Heart left ventricle (tissue), 16 donors: ENCODE data around the gene PCGF3. TPM values are rescaled to one million over a fixed set of nuclear protein-coding genes. Genes with fewer than 3 reads are reported as not detected.
"Not testable (repeated sequence)": the region's sequence is repeated elsewhere in the genome, so short reads cannot be mapped to it uniquely, and the experiment has no call there.

Experiments
- ATAC-seq, 4 donors: fragments of 200-7000 bp; cut with Tn5 transposase; one replicate each; pipeline ENCODE4 v1.9.1; 2020 to 2022; ENCODE audit warnings: moderate library complexity in 4 of 4, mild to moderate bottlenecking in 3 of 4, moderate number of reproducible peaks in 1 of 4
- DNase-seq, 5 donors: peaks; one replicate each; pipeline ENCODE4 v3.0.0-alpha.2; 2020
- H3K27ac ChIP-seq, 12 donors: fragments of 200-600 bp; sonication (generic) in 4 of 12; one replicate each; pipeline versions ENCODE4 v1.5.0 to v1.8.0; 2016 to 2022; ENCODE audit warnings: mild to moderate bottlenecking in 2 of 12
- H3K27me3 ChIP-seq, 9 donors: fragments of 200-600 bp; sonication (generic) in 2 of 9; one replicate each; pipeline versions ENCODE4 v1.5.1 to v1.8.0; 2016 to 2022; ENCODE audit warnings: mild to moderate bottlenecking in 3 of 9
- H3K36me3 ChIP-seq, 9 donors: fragments of 200-600 bp; sonication (generic) in 2 of 9; one replicate each; pipeline versions ENCODE4 v1.5.0 to v1.8.0; 2018 to 2022; ENCODE audit warnings: mild to moderate bottlenecking in 2 of 9
- H3K4me1 ChIP-seq, 12 donors: fragments of 200-600 bp; sonication (generic) in 4 of 12; one replicate each; pipeline versions ENCODE4 v1.5.0 to v1.8.0; 2016 to 2022; ENCODE audit warnings: mild to moderate bottlenecking in 3 of 12
- H3K4me3 ChIP-seq, 12 donors: fragments of 200-600 bp; sonication (generic) in 4 of 12; one replicate each; pipeline versions ENCODE4 v1.5.0 to v1.8.0; 2017 to 2022; ENCODE audit warnings: mild to moderate bottlenecking in 9 of 12, moderate library complexity in 4 of 12
- H3K9me3 ChIP-seq, 12 donors: fragments of 200-600 bp; sonication (generic) in 4 of 12; one replicate each; pipeline versions ENCODE4 v1.5.0 to v1.8.0; 2016 to 2022; ENCODE audit warnings: mild to moderate bottlenecking in 1 of 12
- CTCF ChIP-seq, 12 donors: fragments of 200-600 bp; sonication (generic) in 4 of 12; IDR thresholded peaks; one replicate each; pipeline versions ENCODE4 v1.5.0 to v1.8.0; 2018 to 2022; ENCODE audit warnings: antibody characterized with exemption in 12 of 12, mild to moderate bottlenecking in 5 of 12
- POLR2A ChIP-seq, 2 donors: fragments of 450-650 bp; IDR thresholded peaks; one replicate each; pipeline ENCODE4 v1.6.1; 2017; ENCODE audit warnings: antibody characterized with exemption in 2 of 2, mild to moderate bottlenecking in 2 of 2, moderate library complexity in 2 of 2
- WGBS, 4 donors: extraction: QIAGEN DNeasy Blood & Tissue Kit in 2 of 4; methylation state at CpG; one replicate each; pipeline versions ENCODE4 v1.1.5 to v1.1.7; 2013 to 2018; 5-methylcytosine and 5-hydroxymethylcytosine counted together
- intact Hi-C, 10 donors: fragments of 100-400 bp; cut with DNase I; formaldehyde crosslinking; loops; one replicate each; pipeline versions ENCODE4 v1.11.1 to v1.14.2; 2022
- polyA plus RNA-seq, 2 donors: library from polyadenylated mRNA; stranded (reverse); fragments of 200-250 nt; gene quantifications; one replicate each; pipeline ENCODE4 v1.2.3, GENCODE V29; 2013
- total RNA-seq, 9 donors: library from RNA; depleted of rRNA in 2 of 9; stranded (reverse); fragments of >200 nt in 2 of 9; fragmentation: NEBNext Ultra II Directional in 3 of 9; extraction: Animal tissue kit (Norgen Biotek cat#: 25700) in 3 of 9; gene quantifications; one replicate each; pipeline versions ENCODE4 v1.1.0 to v1.2.4, GENCODE V29; 2016 to 2023
- donor health status: ischemic (EF 13 %, LVEDD 7.1; RV severe dilation, severe dysfunction).
- donor health status: healthy with polysubstance abuse.
- donor health status: DM: no; HTN: yes; CAD: no.
- donor health status: DM: no; HTN: no; CAD: no.
- donor health status: ischemic (EF 25% LVEDD 6.9; RV normal size, moderate dysfunction).
- donor health status: ischemic (EF 25% LVEDD 5.7; RV mildly dilated, moderate dysfunction).
- donor health status: healthy.
- donor health status: DM: yes; HTN: yes; CAD: no.
- donor health status: ischemic (EF 35%, LVEDD 5.7; RV mildly dilated, moderate dysfunction).
- donor health status: nonischemic (EF 11% LVEDD 7.7; RV severe dilation, severe dysfunction).
- donor health status: DM: yes; HTN: yes; CAD: no.
- donor health status: PGD.
- donor health status: ischemic (EF 29% LVEDD 5.4; RV normal size, mild dysfunction).
- donor health status: nonischemic (EF 23%, LVEDD 6.1; RV moderate dilation, normal function).

PCGF3 gene
- total and polyA plus RNA-seq, 11 donors = 16.2 to 45.7 (median 22.5) TPM

DNA sequence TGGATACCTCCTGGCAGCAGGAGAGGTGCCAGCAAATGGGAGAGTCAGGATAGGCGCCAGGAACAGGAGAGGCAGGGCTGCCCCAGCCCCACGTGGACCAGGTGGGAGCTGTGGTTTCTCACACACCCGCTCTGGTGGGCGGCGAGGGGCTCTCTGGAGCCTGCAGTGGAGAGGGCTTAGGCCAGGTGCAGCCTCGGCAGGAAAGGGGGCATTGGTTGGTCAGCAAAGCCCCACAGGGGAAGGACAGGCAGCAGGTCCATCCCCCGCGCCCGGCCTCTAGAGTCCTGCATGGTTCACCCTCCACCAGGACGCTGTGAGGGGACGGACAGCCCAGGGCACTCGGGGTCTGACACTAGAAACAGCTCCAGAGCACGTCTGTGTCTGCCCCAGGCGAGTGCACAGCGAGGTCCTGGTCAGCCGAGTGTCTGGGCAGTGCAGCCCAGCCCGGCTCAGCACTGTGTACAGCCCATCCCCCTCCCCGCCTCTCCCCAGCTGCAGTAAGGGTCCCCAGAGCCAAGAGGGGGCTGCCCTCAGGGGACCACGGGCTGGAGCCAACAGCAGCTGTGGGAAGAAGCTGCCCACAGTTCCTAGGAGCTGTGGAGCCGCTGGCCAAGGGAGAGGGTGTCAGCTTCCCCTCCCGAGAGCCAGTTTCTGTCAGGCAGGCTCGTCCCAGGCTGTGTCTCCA, 39.7 kb upstream of the PCGF3 start:
- Histone ChIP-seq H3K9me3 (no peaks in the 10 kb centered on the region), H3K27me3 (peaks cover 0 to 16% (median 0%) of the 10 kb centered on the region in 9 donors), H3K4me1 (peaks cover 0 to 15% (median 3%) of the 10 kb centered on the region in 12 donors), H3K27ac (no peak overlapping the region), H3K36me3 (peaks cover 0 to 7% (median 4%) of the 10 kb centered on the region in 9 donors), H3K4me3 (no peak overlapping the region)
- intact Hi-C loops = no loop called here
- DNase-seq (peak in 2 of 5 donors; percentile 22 to 25), ATAC-seq (peak in 1 of 4 donors; percentile 12)
- TF ChIP-seq CTCF (IDR thresholded peaks at IDR 0.05) (no peak), POLR2A (IDR thresholded peaks at IDR 0.05) (no peak)
- 59 to 65% (median 61%) methylated on average over 12 to 22 of the region's 22 CpGs; no CpG with 5 or more reads in 1 of the 4 donors for WGBS, 4 donors

DNA sequence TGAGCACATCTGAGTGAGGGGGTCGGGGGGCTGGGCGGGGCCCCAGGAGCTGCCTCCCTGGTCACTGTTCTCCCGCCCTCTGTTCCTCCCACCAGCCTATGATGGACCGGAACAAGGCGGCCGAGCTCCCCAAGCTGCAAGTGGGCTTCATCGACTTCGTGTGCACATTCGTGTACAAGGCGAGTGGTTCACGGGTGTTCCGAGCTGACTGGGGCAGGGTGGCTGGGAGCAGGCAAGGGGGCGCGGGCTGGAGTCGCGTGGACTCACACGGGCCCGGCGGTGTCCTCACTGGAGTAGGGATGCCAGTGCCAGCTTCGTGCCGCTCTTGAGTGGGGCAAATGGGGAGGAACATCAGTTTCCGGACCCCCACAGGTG, 39.2 kb upstream of the PCGF3 start:
- peak in 2 of 5 donors; percentile 27 to 55 for DNase-seq
- TF ChIP-seq POLR2A (IDR thresholded peaks at IDR 0.05) (no peak), CTCF (IDR thresholded peaks at IDR 0.05) (no peak)

DNA sequence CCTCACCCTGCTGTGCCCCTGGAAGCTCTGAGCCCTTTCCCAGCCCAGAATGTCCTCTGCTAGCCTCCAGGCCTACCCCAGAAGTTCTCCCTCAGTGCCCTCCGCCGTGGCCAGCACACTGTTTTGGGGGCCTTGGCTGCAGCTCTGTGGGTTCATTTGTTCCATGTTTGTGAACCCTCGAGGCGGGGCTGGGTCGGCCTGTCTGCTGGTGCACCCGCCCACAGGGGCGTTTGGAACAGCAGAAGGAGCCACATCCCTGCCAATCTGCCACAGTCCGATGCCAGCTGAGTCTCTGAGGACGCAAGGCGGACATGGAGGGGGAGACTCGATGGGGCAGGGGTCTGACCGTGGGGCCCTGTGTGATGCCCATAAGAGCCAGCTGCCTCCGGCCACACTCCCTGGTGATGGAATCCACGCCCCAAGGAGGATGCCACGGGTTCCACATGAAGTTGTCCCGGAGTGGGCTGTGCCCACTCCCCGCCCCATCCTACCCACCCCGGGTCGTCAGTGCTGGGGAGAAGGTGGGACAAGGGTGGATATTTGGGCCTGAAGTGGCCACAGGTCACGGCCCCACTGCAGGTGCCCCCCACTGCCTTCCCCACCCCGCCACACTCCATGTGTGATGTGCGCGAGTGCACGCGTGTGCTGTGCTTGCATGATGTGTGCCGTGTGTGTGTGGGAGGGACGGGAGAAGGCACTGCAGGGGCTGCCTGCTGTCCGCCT, 38.6 kb upstream of the PCGF3 start:
- H3K27me3 ChIP-seq = peaks cover 0 to 16% (median 0%) of the 10 kb centered on the region in 9 donors
- DNase-seq (peak in 3 of 5 donors; percentile 23 to 51 (median 30)), ATAC-seq (no peak)
- H3K36me3 ChIP-seq = peaks cover 0 to 18% (median 15%) of the 10 kb centered on the region in 9 donors
- H3K4me1 ChIP-seq = peaks cover 0 to 15% (median 3%) of the 10 kb centered on the region in 12 donors
- no peak overlapping the region for H3K27ac ChIP-seq
- TF ChIP-seq POLR2A (IDR thresholded peaks at IDR 0.05) (no peak), CTCF (IDR thresholded peaks at IDR 0.05) (no peak)
- no peak overlapping the region for H3K4me3 ChIP-seq
- intact Hi-C loops = no loop called here
- 82 to 89% (median 87%) methylated on average over 13 to 28 of the region's 28 CpGs for WGBS, 4 donors
- H3K9me3 ChIP-seq = no peaks in the 10 kb centered on the region

More for the DNA sequence above, 39.2 kb upstream of the PCGF3 start:
- Histone ChIP-seq H3K9me3 (no peaks in the 10 kb centered on the region), H3K27ac (no peak overlapping the region), H3K4me3 (no peak overlapping the region), H3K27me3 (peaks cover 0 to 16% (median 0%) of the 10 kb centered on the region in 9 donors), H3K4me1 (peaks cover 0 to 15% (median 3%) of the 10 kb centered on the region in 12 donors), H3K36me3 (peaks cover 0 to 13% (median 9%) of the 10 kb centered on the region in 9 donors)
- ATAC-seq = no peak
- WGBS, 4 donors = 78 to 85% (median 82%) methylated on average over 8 to 22 of the region's 22 CpGs
- intact Hi-C loops = no loop called here

- Histone ChIP-seq H3K27me3 (peaks cover 0 to 16% (median 0%) of the 10 kb centered on the region in 9 donors), H3K9me3 (no peaks in the 10 kb centered on the region), H3K36me3 (peaks cover 0 to 24% (median 20%) of the 10 kb centered on the region in 9 donors), H3K27ac (no peak overlapping the region), H3K4me3 (no peak overlapping the region), H3K4me1 (peaks cover 0 to 15% (median 3%) of the 10 kb centered on the region in 12 donors)
- DNase-seq (no peak), ATAC-seq (no peak)
- TF ChIP-seq POLR2A (IDR thresholded peaks at IDR 0.05) (no peak), CTCF (IDR thresholded peaks at IDR 0.05) (no peak)
- 56 to 66% (median 59%) methylated on average over 10 of the region's 10 CpGs for WGBS, 4 donors
- intact Hi-C loops = no loop called here
These were observed 38.1 kb upstream of the PCGF3 start for GRCh38 chr4:667545-667925.

DNA sequence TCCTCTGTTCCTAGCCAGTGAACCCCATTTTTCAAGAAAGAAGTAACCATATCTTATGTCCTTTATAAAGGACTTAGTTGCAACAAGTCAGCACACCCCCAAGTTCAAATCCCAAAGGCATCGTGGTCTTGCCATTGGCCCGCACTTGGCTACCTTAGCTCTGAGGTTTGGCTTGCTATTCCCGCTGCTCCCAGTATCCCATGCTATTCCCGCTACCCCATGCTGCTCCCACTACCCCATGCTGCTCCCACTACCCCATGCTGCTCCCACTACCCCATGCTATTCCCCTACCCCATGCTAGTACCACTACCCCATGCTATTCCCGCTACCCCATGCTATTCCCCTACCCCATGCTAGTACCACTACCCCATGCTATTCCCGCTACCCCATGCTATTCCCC, 37.4 kb upstream of the PCGF3 start:
- ATAC-seq, intact Hi-C loops, H3K9me3 ChIP-seq, H3K27ac ChIP-seq, H3K4me3 ChIP-seq: not testable (repeated sequence)
- H3K27me3 ChIP-seq = peaks cover 0 to 10% (median 0%) of the 10 kb centered on the region in 9 donors
- H3K36me3 ChIP-seq = peaks cover 0 to 30% (median 25%) of the 10 kb centered on the region in 9 donors
- H3K4me1 ChIP-seq = peaks cover 0 to 16% (median 8%) of the 10 kb centered on the region in 12 donors
- DNase-seq = peak in 2 of 5 donors; percentile 2 to 11
- WGBS, 4 donors = 82 to 92% (median 90%) methylated on average over 6 of the region's 6 CpGs

- H3K27me3 ChIP-seq, H3K27ac ChIP-seq, H3K9me3 ChIP-seq, H3K4me3 ChIP-seq, ATAC-seq: not testable (repeated sequence)
- WGBS, 4 donors = 93 to 95% (median 94%) methylated on average over 11 of the region's 11 CpGs
- peak in 1 of 5 donors; percentile 8 for DNase-seq
- intact Hi-C loops = loop anchor here in 4 of 10 donors (5.0 to 10.0 kb wide), 3 partner anchors 195 to 428 kb away; no protein-coding TSS in a partner anchor
- H3K36me3 ChIP-seq = peaks cover 0 to 30% (median 26%) of the 10 kb centered on the region in 9 donors
- peaks cover under 1 to 14% (median 12%) of the 10 kb centered on the region in 12 donors for H3K4me1 ChIP-seq
These were observed 35.6 kb upstream of the PCGF3 start for GRCh38 chr4:669806-670559.
